HepG2 (cell line): ENCODE measurements around the gene SPCS1. TPM values are rescaled to one million over a fixed set of nuclear protein-coding genes. Genes with fewer than 3 reads are reported as not detected.

Experiments used
- ATF7-NPFF ChIP-seq: sonication (generic); formaldehyde crosslinking; IDR thresholded peaks from 2 replicates; pipeline ENCODE4 v1.8.1; 2023; ENCODE audit warnings: mild to moderate bottlenecking, low read depth, missing genetic modification reagents, moderate library complexity
- FOXK2 ChIP-seq: fragments of 450-650 bp; IDR thresholded peaks from 2 replicates; pipeline ENCODE4 v1.6.1; 2016
- HDAC2 ChIP-seq: sonication (generic); formaldehyde crosslinking; IDR thresholded peaks from 2 replicates; pipeline ENCODE4 v1.4.0; 2020; ENCODE audit warnings: missing genetic modification reagents
- NFRKB ChIP-seq: fragments of 450-650 bp; IDR thresholded peaks from 2 replicates; pipeline ENCODE4 v1.6.1; 2017
- REL ChIP-seq: sonication (generic); formaldehyde crosslinking; conservative IDR thresholded peaks from 2 replicates; pipeline ENCODE4 v1.8.0; 2022; ENCODE audit warnings: mild to moderate bottlenecking, missing genetic modification reagents, moderate library complexity
- ZNF564 ChIP-seq: sonication (generic); formaldehyde crosslinking; IDR thresholded peaks from 2 replicates; pipeline ENCODE4 v1.8.1; 2023; ENCODE audit warnings: mild to moderate bottlenecking, missing genetic modification reagents
- ZNF709 ChIP-seq: sonication (generic); formaldehyde crosslinking; IDR thresholded peaks from 2 replicates; pipeline ENCODE4 v1.5.0; 2020; ENCODE audit warnings: mild to moderate bottlenecking, missing genetic modification reagents
- ZNF772 ChIP-seq: sonication (generic); formaldehyde crosslinking; IDR thresholded peaks from 2 replicates; pipeline ENCODE4 v1.5.0; 2020; ENCODE audit warnings: mild to moderate bottlenecking, missing genetic modification reagents
- polyA plus RNA-seq, 8 experiments: library from polyadenylated mRNA; depleted of rRNA in 3 of 8; stranded (reverse) in 7 of 8; unstranded in 1 of 8; fragments of >200 nt; fragmentation: Illumina TruSeq in 4 of 8; extraction: Trizol in 4 of 8; gene quantifications; 2 replicates each; pipeline versions ENCODE4 v1.2.1 to v1.2.3, GENCODE V29; 2011 to 2016; ENCODE audit warnings: low read depth in 4 of 8, missing spikeins in 1 of 8, mixed read lengths in 1 of 8; ENCODE audit not compliant: insufficient read depth in 1 of 8
- total RNA-seq, 5 experiments: library from RNA; depleted of rRNA; stranded (reverse); fragments of >200 nt; fragmentation: Illumina TruSeq; extraction: Trizol; gene quantifications; 2 replicates each; pipeline ENCODE4 v1.2.3, GENCODE V29; 2016; ENCODE audit warnings: low read depth in 1 of 5
- TF ChIP-seq, protein P1 (sequence below): sonication (generic); formaldehyde crosslinking; IDR thresholded peaks from 2 replicates; pipeline ENCODE4 v1.8.0; 2022; ENCODE audit warnings: missing genetic modification reagents, mild to moderate bottlenecking, inconsistent platforms, borderline replicate concordance
- TF ChIP-seq, protein P2 (sequence below): sonication (generic); formaldehyde crosslinking; IDR thresholded peaks from 2 replicates; pipeline ENCODE4 v1.9.0; 2021; ENCODE audit warnings: missing genetic modification reagents, mild to moderate bottlenecking, borderline replicate concordance
- TF ChIP-seq, protein P3 (sequence below), 2 experiments: fragments of 450-650 bp in 1 of 2; sonication (generic) in 1 of 2; formaldehyde crosslinking in 1 of 2; IDR thresholded peaks; 2 replicates each; pipeline versions ENCODE4 v1.6.1 to v1.8.0; 2016 to 2022; ENCODE audit warnings: antibody characterized with exemption in 1 of 2, mild to moderate bottlenecking in 1 of 2, missing genetic modification reagents in 1 of 2
- TF ChIP-seq, protein P4 (sequence below): sonication (generic); formaldehyde crosslinking; IDR thresholded peaks from 2 replicates; pipeline ENCODE4 v1.4.0; 2020; ENCODE audit warnings: missing genetic modification reagents, borderline replicate concordance

SPCS1 gene
- total and polyA plus RNA-seq, 2 of the 13 experiments (the other 11 are each of a cell fraction or from before 2014, with no cell fraction given): 84.6 to 120 TPM

DNA sequence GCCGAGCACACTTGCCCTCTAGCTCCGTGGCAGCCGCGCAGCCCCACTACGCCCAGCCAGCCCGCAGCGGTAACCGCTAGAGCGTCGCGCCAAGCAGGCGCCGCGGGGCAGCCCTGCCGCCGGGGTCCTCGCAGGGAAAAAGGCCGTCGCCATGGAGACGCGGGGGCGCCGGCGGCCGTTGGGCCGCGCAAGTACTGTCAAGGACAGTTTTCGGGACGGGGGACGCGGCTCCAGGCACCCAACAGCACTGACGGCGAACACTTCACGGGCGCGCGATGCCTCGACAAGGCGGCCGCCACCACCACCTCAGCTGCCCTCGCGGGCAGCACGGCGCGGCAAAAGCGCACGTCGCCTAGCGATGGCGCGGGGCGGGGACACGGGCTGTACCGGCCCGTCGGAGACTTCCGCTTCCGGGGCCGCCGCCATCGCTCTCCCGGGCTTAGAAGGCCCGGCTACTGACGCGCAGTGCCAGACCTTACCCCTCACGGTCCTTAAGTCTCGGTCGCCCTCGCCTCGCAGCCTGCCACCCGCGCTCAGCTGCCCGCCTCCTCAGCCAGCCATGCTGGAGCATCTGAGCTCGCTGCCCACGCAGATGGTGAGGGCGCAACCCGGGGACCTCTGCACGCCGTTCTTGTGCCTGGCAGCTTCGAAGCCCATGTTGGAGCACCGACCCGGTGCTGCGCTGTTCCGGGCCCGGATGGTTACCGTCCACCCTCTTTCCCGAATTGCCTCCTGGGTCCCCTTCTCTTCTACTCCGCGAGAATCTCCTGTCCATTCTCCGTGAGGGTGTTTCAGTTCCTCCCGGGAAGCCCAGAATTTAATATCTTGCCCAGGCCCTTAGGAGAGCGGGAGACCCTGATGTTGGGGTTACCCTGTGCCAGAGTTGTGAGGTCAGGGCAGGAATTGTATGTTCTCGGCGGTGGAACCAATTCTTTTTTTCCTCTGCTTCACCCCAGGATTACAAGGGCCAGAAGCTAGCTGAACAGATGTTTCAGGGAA, at the start of gene SPCS1, which contains the start of gene GLT8D1 (continued):
- TF ChIP-seq ZNF709 (peak; percentile 75), FOXK2 (no peak), ZNF564 (CRISPR knock-in tag) (peak; percentile 81; the same call in 1 of the 2 replicates), ZNF772 (peak; percentile 94), NFRKB (no peak), ATF7-NPFF (CRISPR knock-in tag) (no peak; the same call in 1 of the 2 replicates), REL (no peak), HDAC2 (CRISPR knock-in tag) (peak; percentile 69; the same call in 1 of the 2 replicates)
- TF ChIP-seq, protein P1, sequence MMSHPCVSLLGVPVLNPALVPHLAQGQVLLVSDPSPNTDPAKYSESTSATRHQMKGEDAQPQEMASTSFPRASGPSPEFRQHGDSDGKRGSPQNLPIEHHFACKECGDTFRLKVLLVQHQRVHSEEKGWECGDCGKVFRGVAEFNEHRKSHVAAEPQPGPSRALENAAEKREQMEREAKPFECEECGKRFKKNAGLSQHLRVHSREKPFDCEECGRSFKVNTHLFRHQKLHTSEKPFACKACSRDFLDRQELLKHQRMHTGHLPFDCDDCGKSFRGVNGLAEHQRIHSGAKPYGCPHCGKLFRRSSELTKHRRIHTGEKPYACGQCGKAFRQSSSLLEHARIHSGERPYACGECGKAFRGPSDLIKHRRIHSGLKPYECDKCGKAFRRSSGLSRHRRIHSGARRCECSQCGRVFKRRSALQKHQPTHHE (CRISPR knock-in tag): no peak
- TF ChIP-seq, protein P2, sequence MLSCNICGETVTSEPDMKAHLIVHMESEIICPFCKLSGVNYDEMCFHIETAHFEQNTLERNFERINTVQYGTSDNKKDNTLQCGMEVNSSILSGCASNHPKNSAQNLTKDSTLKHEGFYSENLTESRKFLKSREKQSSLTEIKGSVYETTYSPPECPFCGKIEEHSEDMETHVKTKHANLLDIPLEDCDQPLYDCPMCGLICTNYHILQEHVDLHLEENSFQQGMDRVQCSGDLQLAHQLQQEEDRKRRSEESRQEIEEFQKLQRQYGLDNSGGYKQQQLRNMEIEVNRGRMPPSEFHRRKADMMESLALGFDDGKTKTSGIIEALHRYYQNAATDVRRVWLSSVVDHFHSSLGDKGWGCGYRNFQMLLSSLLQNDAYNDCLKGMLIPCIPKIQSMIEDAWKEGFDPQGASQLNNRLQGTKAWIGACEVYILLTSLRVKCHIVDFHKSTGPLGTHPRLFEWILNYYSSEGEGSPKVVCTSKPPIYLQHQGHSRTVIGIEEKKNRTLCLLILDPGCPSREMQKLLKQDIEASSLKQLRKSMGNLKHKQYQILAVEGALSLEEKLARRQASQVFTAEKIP: no peak
- TF ChIP-seq, protein P3, sequence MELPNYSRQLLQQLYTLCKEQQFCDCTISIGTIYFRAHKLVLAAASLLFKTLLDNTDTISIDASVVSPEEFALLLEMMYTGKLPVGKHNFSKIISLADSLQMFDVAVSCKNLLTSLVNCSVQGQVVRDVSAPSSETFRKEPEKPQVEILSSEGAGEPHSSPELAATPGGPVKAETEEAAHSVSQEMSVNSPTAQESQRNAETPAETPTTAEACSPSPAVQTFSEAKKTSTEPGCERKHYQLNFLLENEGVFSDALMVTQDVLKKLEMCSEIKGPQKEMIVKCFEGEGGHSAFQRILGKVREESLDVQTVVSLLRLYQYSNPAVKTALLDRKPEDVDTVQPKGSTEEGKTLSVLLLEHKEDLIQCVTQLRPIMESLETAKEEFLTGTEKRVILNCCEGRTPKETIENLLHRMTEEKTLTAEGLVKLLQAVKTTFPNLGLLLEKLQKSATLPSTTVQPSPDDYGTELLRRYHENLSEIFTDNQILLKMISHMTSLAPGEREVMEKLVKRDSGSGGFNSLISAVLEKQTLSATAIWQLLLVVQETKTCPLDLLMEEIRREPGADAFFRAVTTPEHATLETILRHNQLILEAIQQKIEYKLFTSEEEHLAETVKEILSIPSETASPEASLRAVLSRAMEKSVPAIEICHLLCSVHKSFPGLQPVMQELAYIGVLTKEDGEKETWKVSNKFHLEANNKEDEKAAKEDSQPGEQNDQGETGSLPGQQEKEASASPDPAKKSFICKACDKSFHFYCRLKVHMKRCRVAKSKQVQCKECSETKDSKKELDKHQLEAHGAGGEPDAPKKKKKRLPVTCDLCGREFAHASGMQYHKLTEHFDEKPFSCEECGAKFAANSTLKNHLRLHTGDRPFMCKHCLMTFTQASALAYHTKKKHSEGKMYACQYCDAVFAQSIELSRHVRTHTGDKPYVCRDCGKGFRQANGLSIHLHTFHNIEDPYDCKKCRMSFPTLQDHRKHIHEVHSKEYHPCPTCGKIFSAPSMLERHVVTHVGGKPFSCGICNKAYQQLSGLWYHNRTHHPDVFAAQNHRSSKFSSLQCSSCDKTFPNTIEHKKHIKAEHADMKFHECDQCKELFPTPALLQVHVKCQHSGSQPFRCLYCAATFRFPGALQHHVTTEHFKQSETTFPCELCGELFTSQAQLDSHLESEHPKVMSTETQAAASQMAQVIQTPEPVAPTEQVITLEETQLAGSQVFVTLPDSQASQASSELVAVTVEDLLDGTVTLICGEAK (IDR thresholded peaks at IDR 0.05): peak; percentile 64
- TF ChIP-seq, protein P3 (CRISPR knock-in tag; IDR thresholded peaks at IDR 0.05): peak; percentile 43; the same call in 1 of the 2 replicates
- TF ChIP-seq, protein P4, sequence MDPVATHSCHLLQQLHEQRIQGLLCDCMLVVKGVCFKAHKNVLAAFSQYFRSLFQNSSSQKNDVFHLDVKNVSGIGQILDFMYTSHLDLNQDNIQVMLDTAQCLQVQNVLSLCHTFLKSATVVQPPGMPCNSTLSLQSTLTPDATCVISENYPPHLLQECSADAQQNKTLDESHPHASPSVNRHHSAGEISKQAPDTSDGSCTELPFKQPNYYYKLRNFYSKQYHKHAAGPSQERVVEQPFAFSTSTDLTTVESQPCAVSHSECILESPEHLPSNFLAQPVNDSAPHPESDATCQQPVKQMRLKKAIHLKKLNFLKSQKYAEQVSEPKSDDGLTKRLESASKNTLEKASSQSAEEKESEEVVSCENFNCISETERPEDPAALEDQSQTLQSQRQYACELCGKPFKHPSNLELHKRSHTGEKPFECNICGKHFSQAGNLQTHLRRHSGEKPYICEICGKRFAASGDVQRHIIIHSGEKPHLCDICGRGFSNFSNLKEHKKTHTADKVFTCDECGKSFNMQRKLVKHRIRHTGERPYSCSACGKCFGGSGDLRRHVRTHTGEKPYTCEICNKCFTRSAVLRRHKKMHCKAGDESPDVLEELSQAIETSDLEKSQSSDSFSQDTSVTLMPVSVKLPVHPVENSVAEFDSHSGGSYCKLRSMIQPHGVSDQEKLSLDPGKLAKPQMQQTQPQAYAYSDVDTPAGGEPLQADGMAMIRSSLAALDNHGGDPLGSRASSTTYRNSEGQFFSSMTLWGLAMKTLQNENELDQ (CRISPR knock-in tag): no peak
